GM19351 (cell line): ENCODE data around the gene PCP4.

Source experiments
- ATAC-seq: cut with Tn5 transposase; IDR thresholded peaks from one replicate; pipeline ENCODE4 v1.9.1; 2021; ENCODE audit warnings: mild to moderate bottlenecking, moderate library complexity; ENCODE audit not compliant: unreplicated experiment

Gene PCP4

DNA sequence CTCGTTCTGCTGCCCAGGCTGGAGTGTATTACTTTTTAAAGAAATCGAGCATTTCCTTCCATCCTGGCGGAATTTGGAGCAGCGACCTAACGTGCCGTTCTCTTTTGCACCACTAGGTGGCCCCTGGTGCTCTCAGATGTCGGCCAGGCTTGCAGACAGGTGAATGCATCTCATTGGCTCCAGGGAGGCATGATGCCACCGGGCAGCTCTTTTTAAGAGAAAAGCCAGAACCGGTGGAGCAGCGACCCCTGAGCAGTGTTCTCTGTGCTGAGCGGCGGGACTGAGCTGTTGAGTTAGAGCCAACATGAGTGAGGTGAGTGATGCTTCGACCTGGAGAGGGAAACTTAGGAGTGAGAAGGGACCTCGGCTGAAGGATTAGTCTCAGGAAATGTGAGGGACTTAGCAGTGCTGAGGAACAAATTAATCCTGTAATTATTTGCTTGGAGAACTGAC lies at the start of gene PCP4:
Gene PCP4 (plus strand): TSS at position 241 of the 453 bp plus-strand sequence. CDS start 64 bp downstream, at position 305.
- no peak for ATAC-seq

DNA sequence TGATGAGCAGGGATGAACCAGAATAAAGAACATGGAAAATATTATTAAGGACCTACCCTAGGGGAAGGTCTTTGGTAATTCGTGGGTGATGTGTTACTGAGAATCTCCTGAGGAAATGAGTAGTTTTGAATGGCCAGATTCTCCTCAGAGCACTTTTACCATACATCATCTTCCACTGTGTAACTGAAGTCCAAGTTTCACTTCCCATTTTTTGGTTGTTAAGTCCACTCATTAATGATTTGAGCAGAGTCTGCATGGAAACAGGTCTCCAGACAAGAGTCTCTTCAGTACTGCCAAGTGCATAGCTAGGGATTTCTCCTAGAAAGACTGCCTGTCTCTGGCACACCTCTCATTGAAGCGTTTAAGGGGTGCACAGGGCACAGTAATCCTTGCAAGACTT lies 48.7 kb upstream of the PCP4 start:
- ATAC-seq = no peak

DNA sequence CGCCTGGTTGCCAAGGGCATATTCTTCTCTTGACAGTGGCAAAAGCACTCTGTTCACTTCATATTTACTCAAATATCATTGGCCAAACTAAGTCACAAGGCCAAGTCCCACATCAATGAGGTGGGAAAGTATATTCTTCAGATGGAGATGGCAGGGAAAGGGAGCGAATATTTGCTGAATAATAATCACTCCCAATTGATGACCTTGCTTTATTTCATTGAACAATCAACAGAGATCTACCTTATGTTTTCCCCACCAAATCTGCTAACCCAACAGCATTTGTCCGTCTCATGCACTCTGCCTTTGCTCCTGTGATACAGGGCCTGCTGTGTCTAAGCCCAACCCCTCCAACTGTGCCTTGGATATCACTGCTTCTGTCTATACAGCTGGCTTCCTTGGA lies 45.2 kb upstream of the PCP4 start:
- no peak for ATAC-seq

DNA sequence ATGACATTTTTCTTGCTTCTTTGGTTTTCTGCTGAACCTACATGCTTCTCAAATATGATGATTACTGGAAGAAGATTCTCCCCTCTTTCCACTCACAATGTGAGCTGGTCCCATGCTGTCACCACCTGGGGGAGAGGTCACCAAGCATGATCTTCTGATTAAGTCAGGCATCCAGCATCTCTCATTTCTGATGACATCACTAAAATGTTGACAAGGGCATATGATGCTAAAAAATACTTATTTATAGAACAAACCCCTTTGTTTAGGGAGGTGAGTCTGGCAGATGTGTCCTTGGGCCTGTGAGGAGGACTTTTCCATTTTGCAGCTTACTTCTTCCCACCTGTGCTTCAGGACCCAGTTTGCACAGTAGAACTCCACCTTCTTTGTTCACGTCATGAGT lies 42.0 kb upstream of the PCP4 start:
- no peak for ATAC-seq

DNA sequence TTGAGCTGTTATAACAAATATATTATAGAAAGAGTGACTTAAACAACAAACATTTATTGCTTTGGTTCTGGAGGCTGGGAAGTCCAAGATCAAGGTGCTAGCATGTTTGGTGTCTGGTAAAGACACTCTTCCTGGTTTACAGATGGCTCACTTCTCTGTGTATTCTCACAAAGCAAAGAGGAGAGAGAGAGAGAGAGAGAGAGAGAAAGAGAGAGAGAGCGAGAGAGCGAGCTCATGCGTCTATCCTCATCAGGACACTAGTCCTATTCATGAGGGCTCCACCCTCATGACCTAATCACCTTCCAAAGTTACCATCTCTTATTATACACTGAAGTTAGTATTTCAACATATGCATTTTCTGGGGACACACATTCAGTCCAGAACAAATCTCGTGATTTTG lies 32.7 kb upstream of the PCP4 start:
- no peak for ATAC-seq

DNA sequence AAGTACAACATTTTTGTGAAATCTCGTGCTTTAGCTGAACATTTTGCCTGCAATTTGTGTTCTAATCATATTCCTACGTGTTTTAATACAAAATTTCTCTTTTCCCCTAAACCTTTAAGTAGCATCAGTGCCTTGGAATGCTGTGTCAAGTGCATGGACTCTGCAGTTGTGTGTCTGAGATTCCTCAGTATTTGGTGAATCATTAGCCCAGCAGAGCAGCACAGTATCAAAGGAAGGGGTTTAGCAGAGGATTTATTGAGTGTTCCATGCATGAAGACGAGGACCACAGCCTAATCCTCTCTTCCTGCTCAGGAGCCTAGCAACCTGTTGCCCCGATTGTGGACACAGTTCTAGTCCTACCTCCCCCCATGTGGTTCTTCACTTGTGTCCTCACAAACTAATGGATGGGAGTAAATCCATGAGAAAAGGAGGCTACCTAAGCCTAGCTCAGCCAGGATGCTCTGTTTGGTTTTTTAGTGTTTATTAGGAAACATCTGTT lies 29.3 kb upstream of the PCP4 start:
- no peak for ATAC-seq

DNA sequence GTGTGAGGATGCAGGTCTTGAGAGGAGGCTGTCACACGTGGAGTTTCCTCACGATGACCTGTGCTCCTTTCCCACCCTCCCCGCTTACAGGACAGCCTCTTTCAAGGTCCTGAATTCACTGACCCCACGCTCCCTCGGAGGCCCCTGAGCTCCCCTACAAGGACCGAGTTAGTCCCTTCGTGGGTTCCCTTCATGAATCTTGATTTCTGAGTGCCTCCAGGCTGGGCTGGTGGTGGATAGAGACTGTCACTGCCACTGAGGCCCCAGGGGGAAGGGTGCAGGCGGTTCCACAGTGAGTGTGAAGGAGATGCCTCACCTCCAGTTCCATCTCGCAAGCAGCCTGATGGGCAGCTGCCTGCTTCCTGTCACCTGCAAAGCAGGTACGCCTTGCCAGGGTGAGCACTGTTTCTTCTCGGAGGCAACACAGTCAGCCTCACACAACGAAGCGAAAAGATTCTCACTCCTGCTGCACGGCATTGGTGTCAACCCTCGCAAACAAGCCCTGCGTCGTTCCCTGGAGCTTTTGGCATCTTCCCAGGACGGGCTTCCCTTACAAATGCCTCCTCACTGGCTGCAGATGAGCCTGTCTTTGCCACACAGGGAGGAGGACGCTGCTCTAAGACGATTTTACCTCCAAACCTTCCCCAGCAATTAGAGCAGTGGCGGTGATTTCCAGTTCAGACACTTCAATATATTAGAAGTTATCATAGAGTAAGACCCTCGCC lies 26.7 kb upstream of the PCP4 start:
- no peak for ATAC-seq

DNA sequence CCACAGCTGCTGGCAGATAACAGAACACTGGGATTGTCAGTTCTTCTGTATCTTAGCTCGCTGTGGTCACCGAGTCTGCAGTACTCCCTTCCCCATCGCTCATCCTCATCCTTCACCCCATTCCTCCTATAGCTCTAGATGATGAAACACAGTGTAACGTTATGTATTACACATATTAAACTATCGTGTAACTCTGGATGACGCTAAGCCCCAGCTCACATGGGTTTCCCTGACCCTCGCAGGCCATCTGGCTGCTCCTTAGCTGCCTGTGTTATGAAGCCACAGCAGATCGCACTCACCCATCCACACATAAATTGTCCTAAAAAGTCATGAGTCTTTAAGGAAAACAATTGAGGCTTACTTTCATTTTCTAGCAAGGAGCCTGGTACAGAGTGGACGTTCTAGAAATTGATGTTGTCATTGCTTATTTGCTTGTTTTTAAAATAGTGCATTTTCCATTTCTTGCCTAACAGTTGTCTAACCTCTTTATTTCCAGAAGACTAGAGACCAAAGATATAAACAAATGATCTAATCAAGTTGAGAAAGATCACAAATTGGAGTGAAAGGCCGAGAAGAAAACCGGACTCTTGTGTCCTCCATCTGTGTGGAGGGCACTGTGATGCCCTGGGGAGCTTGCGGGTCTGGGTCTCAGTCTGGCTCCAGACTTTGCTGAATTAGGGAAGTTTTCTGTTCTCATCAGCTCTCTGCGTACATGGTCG lies 24.3 kb upstream of the PCP4 start:
- no peak for ATAC-seq

DNA sequence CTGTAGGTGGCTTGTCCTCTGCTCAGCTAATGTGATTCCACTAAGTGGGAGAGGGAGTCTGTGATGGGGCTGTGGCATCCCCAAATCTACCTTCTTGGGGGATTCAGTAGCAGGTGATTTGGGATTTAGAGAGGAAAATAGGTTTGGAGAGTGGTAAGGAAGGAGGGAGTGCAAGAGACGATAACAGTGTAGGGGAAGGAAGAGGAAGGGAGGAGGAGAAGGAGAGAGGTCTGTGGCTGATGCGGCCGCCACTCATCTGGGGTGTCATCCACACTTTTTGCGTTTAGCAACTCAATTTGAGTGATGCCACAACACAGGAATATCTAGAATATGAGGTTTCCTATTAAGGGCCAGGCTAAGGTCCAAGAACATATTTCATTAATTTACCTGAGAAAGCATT lies 23.8 kb upstream of the PCP4 start:
- ATAC-seq = no peak

DNA sequence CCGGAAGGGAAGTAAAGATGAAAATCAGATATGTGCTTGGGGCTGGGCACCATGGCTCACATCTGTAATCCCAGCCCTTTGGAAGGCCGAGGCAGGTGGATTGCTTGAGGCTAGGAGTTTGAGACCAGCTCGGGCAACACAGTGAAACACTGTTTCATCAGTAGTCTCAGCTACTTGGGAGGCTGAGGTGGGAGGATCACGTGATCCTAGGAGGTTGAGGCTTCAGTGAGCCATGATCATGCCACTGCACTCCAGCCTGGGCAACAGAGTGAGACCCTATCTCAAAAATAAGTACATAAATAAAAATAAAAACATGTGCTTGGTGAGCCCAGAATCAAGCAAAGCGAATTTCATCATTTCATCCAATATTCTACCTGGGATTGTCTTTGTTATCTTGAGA lies 23.3 kb upstream of the PCP4 start:
- ATAC-seq = no peak

DNA sequence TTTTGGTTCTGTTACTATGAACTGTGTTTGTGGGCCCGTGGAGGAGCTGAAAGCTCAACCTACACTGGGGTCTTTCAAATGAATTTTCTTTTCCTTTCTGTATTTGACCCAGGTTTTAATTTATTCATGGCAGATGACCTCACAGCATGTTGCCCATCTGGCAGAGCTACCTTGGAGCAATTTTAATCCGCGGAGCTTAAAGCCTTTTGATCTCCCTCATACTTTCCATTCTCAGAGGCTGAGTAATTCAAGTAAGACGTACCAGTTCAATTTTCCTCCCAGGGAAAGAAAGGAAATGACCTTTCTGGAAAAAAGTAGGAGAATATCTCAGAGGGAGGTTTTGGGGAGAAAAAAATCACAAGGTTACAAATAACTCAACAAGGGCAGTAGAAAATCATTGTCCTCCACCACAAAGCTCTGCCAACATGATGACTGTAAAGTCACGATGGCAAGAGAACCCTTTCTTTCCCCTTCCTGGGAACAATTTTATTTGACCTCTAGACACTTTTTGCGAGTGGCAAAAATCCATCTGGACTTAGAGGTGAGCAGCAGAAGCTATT lies 21.6 kb upstream of the PCP4 start:
- no peak for ATAC-seq

DNA sequence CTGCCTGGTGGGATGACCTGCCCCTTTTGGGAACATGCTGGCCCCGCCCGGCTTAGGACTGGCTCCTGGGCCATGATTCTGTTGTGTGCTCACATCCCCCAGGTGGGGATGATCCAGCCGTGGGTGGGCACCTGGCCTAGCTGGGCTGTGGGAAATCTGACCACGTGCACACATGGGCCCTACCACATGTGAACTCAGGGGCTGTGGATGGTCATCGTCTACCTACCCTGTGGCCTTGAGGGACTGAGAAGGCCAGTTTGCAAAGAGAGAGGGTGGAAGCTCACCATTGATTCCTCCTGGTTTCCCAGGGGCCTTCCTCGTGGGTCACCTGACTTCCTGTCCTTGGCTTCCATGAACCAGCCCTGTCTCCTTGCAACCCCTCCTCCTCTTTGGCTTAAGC lies 19.4 kb upstream of the PCP4 start:
- ATAC-seq = no peak

DNA sequence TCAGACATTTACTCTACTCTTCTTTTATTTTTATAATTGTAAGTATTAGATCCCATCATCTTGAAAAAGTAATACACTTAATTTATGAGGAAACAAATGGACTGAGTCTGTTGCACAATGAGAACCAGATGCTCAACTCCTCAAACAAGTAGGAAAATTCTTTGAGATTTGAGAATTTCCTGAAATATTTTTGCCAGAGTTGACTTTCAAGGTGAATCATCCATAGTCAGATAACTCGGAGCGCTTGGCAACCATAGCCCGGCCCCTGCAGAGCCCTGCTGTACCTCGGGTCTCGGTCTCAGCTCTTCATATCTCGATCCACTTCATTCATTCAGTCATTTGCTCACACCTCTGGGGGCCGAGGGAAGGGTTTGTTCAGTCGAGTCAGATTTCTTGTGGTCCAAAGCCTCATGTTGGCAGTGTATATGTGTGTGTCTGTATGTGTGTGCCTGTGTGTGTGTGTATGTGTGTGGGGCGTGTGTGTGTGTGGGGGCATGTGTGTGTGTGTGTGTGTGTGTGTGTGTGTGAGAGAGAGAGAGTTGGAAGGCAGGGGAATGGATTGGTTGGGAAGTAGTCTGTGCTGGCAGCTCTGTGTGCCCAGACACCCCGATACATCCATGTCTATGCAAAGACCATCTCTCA lies 18.1 kb upstream of the PCP4 start:
- no peak for ATAC-seq

DNA sequence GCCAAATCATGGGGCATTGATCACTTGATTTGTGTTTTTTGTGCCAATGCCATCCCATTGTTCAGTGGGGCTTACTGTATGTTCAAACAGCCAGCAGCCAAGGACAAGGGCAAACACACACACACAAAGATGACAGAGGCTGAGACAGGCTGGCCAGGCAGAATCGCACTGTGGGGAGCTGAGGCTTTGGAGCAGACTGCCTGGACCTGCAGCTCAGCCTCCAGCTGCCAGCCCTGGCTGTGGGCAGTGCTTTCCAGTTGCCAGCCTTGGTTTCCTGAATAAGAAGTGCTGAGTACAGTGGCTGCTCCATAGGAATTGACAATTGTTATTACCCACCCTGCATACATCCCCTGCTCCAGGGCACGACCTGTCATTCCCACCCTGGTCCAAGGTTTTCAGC lies 16.9 kb upstream of the PCP4 start:
- no peak for ATAC-seq

DNA sequence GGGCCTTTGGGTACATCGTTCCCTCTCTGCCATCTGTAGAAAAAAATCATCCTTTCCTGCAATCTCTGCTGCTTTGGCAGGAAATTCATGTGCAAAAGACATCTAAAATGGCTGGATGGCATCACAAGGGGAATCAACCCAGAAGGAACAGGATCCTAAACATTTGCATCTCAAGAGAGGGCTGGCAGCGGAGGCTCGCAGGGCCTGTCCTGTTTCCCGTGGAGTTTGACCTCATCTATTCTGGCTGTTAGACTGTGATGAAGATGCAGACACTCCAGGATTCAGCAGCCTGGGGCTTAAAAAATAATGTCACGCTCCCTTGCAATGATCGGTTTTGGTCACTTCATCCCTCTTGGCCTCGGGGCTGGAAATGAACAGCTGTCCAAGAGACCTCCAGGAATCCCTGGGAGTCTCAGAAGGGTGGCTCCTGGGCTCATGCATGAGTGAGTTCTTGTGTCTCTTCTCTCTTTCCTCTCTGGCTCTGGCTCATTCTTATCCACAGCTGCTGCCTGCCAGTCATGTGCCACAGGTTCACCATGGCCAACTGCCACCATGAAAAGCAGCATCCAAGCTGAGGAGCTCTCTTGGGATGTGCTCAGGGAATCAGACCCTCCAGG lies 16.1 kb upstream of the PCP4 start:
- no peak for ATAC-seq

DNA sequence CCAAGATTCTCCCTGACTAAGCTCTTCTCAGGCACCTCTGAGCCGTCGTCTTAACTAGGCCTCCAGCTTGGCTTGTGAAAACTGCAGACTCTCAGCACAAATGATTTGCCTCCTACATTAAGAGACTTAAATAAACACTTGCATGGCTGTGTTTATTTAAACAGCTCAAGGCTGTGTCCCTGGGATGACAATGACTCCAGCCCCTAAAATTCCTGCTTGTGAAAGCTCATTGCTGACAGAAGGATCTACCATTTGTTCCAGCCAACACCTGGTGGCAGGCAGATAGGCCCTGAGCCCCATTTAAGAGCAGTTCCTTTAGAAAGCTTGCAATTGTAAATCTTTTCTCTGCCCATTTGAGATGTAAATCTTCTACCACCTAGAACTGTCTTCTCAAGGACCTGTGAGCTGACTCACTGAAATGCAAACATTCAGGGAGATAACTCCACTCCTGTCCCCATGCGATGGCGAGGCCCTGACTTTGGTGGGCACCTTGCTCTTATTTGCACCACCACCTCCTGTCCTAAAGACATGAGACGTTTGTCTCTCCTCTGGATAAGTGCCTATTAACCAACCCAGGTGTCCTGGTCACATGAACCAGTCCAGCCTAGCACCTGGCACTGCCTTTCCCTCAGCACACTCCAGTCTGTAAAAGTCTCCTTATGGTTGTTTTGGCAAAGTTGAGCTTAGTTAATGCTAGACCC lies 15.1 kb upstream of the PCP4 start:
- no peak for ATAC-seq

DNA sequence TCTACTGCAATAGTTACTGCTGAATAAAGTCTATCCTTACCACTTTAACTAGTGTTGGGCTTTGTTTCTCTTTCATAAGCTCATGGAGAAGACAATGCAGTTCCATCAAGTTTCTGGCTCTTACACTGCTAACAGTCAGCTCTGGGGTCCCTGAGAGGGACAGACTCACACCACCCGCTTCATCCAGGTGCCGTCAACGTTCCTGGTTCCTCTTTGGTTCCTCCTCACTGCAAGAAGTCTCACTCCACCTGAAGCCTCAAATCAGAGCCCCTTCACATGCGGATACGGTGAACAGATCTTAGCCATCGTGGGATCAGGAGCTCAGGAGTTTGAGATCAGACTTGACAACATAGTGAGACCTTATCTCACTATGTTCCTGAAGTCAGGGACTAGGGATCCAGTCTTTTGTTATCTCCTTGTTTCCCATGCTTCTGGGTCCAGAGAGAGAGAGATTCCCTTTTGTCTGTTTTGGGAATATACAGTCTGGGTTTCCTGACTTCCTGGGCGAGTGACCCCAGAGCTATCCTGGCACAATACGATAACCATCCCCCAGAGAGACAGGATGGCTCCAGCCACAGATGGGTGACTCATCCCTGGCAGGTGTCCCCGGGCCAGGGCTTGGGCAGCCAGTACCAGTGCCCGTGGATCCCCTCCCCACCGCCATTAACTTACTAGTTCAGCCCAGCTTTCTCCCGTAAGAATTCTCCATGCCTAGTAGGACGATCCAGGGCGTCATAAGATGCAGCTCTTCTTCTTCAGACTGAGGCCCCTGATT lies 14.3 kb upstream of the PCP4 start:
- ATAC-seq = no peak

DNA sequence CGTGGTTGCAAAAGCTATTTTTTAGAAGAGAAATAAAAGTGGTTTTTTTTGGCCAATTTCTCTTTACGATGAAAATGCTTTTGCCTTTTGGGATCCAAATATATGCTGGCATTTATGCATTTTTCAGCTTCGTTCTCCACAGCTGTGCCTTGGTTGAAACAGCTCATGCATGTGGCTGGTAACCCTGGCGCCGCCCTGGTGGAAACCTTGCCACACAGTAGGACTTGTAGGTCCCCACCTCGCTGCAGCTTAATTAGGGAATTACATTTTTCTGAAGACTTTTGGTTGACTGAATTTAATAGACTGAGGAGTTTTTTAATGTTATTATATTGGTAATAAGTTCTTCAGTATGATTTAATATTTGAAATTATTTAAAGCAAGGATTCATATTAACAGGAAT lies 12.7 kb upstream of the PCP4 start:
- no peak for ATAC-seq

DNA sequence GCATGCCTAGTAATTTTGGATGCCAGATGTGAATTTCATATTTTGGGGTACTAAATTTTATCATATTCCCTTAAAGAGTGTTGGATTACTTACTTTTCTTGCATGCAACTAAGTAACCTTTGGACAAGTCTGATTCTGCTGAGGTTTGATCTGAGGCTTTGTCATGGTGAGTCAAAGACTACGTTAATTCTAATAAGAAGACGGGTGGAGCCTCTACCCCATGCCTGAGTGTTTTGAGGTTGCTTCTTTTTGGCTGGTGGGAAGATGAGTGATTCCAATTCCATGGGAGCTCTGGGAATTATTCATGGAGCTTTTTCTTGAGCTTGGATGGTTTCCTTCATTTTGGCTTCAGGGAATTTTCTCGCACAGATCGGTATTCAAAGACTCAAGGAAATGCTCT lies 11.6 kb upstream of the PCP4 start:
- no peak for ATAC-seq

DNA sequence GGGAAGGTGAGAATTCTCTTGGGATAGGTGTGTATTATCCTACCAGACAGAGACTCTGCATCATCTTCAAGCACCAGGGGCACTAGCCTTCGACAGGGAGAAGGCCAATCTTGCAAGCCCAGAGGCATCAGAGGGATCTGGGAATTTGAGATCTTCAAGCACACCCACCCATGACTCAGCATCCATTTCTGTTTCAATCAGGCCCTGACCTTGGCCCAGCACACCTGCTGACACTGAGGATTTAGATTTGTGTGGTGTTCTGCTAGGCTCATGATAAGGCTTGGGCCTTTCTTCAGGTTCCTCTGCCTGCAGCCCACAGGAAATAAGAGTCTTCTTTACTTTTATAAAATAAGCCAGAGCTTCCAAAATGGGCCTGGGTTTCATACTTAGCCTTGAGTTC lies 6.6 kb upstream of the PCP4 start:
- ATAC-seq = no peak
